A673 (cell line): ENCODE data around the gene CMTM6. TPM values are rescaled to one million over a fixed set of nuclear protein-coding genes. Genes with fewer than 3 reads are reported as not detected.

Experiments
- BruUV-seq: library from RNA; stranded (reverse); fragments of 400-500 nt; replicated peaks from 2 replicates; lab custom pipeline; 2021; lab: Mats Ljungman, UMichigan
- CTCF ChIA-PET: fragments of 300-600 bp; sonication (Branson Sonifier 250); formaldehyde crosslinking; loops from one replicate; lab custom pipeline; 2022; ENCODE audit warnings: antibody characterized with exemption; lab: Charles Lee
- POLR2A ChIA-PET: fragments of 300-600 bp; sonication (Branson Sonifier 250); formaldehyde crosslinking; loops from one replicate; lab custom pipeline; 2022; ENCODE audit warnings: antibody characterized with exemption; ENCODE audit not compliant: low non-redundant PET; lab: Charles Lee
- DNase-seq: peaks from one replicate; pipeline ENCODE4 v3.0.0-alpha.2; 2015; ENCODE audit warnings: low spot score
- H3K27ac ChIP-seq: fragments of 200-600 bp; sonication (generic); 2 replicates; pipeline ENCODE4 v1.5.1; 2016; ENCODE audit warnings: mixed run types, low read depth, mild to moderate bottlenecking, mixed read lengths, antibody characterized with exemption, low read length; ENCODE audit not compliant: poor library complexity, severe bottlenecking
- H3K27me3 ChIP-seq: fragments of 200-600 bp; sonication (generic); replicated peaks from 2 replicates; pipeline ENCODE4 v1.6.1; 2017; ENCODE audit warnings: mixed run types, low read depth, mild to moderate bottlenecking, mixed read lengths, antibody characterized with exemption, low read length; ENCODE audit not compliant: insufficient read depth, poor library complexity
- H3K36me3 ChIP-seq: fragments of 200-600 bp; sonication (generic); 2 replicates; pipeline ENCODE4 v1.6.1; 2016; ENCODE audit warnings: mixed run types, mild to moderate bottlenecking, mixed read lengths, antibody characterized with exemption, low read length; ENCODE audit not compliant: insufficient read depth, poor library complexity, severe bottlenecking
- H3K4me1 ChIP-seq: fragments of 200-600 bp; sonication (generic); 2 replicates; pipeline ENCODE4 v1.6.1; 2017; ENCODE audit warnings: mixed run types, mild to moderate bottlenecking, mixed read lengths, antibody characterized with exemption, low read length; ENCODE audit not compliant: insufficient read depth, poor library complexity, severe bottlenecking
- H3K4me3 ChIP-seq: fragments of 200-600 bp; sonication (generic); 2 replicates; pipeline ENCODE4 v1.5.1; 2016; ENCODE audit warnings: low read depth, mixed run types, mild to moderate bottlenecking, mixed read lengths, low read length; ENCODE audit not compliant: poor library complexity, severe bottlenecking
- H3K9me3 ChIP-seq: fragments of 200-600 bp; sonication (generic); 2 replicates; pipeline ENCODE4 v1.6.1; 2016; ENCODE audit warnings: mixed run types, low read depth, mild to moderate bottlenecking, mixed read lengths, antibody characterized with exemption, low read length; ENCODE audit not compliant: poor library complexity, severe bottlenecking
- EZH2 ChIP-seq: fragments of 200-600 bp; sonication (generic); IDR thresholded peaks from 2 replicates; pipeline ENCODE4 v1.6.1; 2017; ENCODE audit warnings: borderline replicate concordance, low read depth, mild to moderate bottlenecking, mixed read lengths, antibody characterized with exemption, low read length; ENCODE audit not compliant: poor library complexity, severe bottlenecking
- intact Hi-C: fragments of 100-400 bp; cut with micrococcal nuclease; formaldehyde crosslinking; loops from one replicate; pipeline ENCODE4 v1.10.0; 2022; ENCODE audit not compliant: unreplicated experiment
- total RNA-seq: library from RNA; stranded (reverse); gene quantifications from 2 replicates; pipeline ENCODE4 v1.2.3, GENCODE V29; 2021
- TF ChIP-seq, protein P1 (sequence below): fragments of 300-800, 200-600 bp; sonication (generic); conservative IDR thresholded peaks from 2 replicates; pipeline ENCODE4 v1.5.1; 2017; ENCODE audit warnings: low read depth, mild to moderate bottlenecking, antibody characterized with exemption, low read length, moderate library complexity, mixed read lengths

CMTM6 gene
- total RNA-seq, 1 experiment from 2014 or later, result 32.3 TPM

- no peak for DNase-seq
- Histone ChIP-seq H3K4me1 (peaks cover 10% of the 10 kb centered on the region), H3K27ac (no peak overlapping the region), H3K9me3 (no peaks in the 10 kb centered on the region), H3K36me3 (no peaks in the 10 kb centered on the region), H3K27me3 (no peaks in the 10 kb centered on the region), H3K4me3 (no peak overlapping the region)
- BruUV-seq, result no TSS peak
- ChIA-PET CTCF (interaction anchor here (1.0 kb wide), 1 partner anchor 11 kb away, joined by 5 read pairs; no protein-coding TSS in a partner anchor), POLR2A (no interaction called here)
- no peak for TF ChIP-seq EZH2
- TF ChIP-seq, protein P1, sequence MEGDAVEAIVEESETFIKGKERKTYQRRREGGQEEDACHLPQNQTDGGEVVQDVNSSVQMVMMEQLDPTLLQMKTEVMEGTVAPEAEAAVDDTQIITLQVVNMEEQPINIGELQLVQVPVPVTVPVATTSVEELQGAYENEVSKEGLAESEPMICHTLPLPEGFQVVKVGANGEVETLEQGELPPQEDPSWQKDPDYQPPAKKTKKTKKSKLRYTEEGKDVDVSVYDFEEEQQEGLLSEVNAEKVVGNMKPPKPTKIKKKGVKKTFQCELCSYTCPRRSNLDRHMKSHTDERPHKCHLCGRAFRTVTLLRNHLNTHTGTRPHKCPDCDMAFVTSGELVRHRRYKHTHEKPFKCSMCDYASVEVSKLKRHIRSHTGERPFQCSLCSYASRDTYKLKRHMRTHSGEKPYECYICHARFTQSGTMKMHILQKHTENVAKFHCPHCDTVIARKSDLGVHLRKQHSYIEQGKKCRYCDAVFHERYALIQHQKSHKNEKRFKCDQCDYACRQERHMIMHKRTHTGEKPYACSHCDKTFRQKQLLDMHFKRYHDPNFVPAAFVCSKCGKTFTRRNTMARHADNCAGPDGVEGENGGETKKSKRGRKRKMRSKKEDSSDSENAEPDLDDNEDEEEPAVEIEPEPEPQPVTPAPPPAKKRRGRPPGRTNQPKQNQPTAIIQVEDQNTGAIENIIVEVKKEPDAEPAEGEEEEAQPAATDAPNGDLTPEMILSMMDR, result no peak
- intact Hi-C loops, result no loop called here
Observed at GRCh38 chr3:32498992-32499391, 3.7 kb downstream of the CMTM6 start.

DNA sequence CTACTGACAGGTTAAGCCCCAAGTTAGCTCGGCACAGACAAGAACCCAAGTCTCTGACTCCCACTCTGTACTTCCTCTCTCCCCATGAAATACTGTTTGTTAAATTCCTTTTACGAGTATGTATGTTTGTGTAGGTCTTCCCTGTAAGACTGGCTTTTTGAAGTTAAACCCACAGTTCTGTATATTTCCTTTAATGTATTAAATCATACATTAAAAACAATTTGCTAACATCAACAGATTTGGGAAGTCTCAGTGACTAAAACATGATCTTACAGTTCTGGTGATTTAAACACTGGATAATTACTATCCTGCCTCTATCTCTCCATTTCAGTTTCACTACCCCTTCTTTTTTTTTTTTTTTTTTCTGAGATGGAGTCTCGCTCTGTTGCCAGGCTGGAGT is 4.4 kb downstream of the CMTM6 start:
- Histone ChIP-seq H3K4me3 (no peak overlapping the region), H3K27me3 (no peaks in the 10 kb centered on the region), H3K9me3 (no peaks in the 10 kb centered on the region), H3K4me1 (peaks cover 10% of the 10 kb centered on the region), H3K27ac (no peak overlapping the region), H3K36me3 (no peaks in the 10 kb centered on the region)
- ChIA-PET POLR2A (interaction anchor here (0.7 kb wide), 1 partner anchor 11 kb away, joined by 12 read pairs; no protein-coding TSS in a partner anchor), CTCF (no interaction called here)
- no peak for TF ChIP-seq EZH2
- TF ChIP-seq, protein P1, result no peak
- intact Hi-C loops, result no loop called here
- no peak for DNase-seq
- BruUV-seq, result no TSS peak

- BruUV-seq, result no TSS peak
- ChIA-PET POLR2A (no interaction called here), CTCF (no interaction called here)
- Histone ChIP-seq H3K27me3 (no peaks in the 10 kb centered on the region), H3K36me3 (no peaks in the 10 kb centered on the region), H3K27ac (no peak overlapping the region), H3K9me3 (no peaks in the 10 kb centered on the region), H3K4me3 (no peak overlapping the region), H3K4me1 (no peaks in the 10 kb centered on the region)
- TF ChIP-seq, protein P1, result no peak
- no peak for TF ChIP-seq EZH2
- DNase-seq, result no peak
- intact Hi-C loops, result no loop called here
Observed at GRCh38 chr3:32495609-32496008, 7.0 kb downstream of the CMTM6 start.
